ENCODE measurements around the gene CHD6. TPM values are rescaled to one million over a fixed set of nuclear protein-coding genes. Genes with fewer than 3 reads are reported as not detected.

Gene CHD6
- total and polyA plus RNA-seq, 2 of the 13 experiments (the other 11 are each of a cell fraction or from before 2014, with no cell fraction given): 14.4 to 52.0 TPM

- TF ChIP-seq THRA (CRISPR knock-in tag; IDR thresholded peaks at IDR 0.05; ENCODE audit: borderline replicate concordance) (peak; percentile 80), ATF7 (IDR thresholded peaks at IDR 0.05) (no peak), ATF7 (CRISPR knock-in tag; IDR thresholded peaks at IDR 0.05) (peak; percentile 48; the same call in 1 of the 2 replicates), ZNF616 (CRISPR knock-in tag; IDR thresholded peaks at IDR 0.05; ENCODE audit: low read depth) (no peak), ZNF414 (CRISPR knock-in tag; IDR thresholded peaks at IDR 0.05) (no peak; the same call in 1 of the 2 replicates), ZNF292 (CRISPR knock-in tag; IDR thresholded peaks at IDR 0.05; ENCODE audit: borderline replicate concordance, low read depth) (0 out of 2 replicates have a peak, but pooled peaks have one; percentile 26), KDM3A (CRISPR knock-in tag; IDR thresholded peaks at IDR 0.05; ENCODE audit: low read depth) (peak; percentile 79; the same call in 1 of the 2 replicates), PCBP1 (IDR thresholded peaks at IDR 0.05; ENCODE audit: borderline replicate concordance, low read depth, low read length) (no peak), RORA (CRISPR knock-in tag; IDR thresholded peaks at IDR 0.05) (no peak), ZNF768 (CRISPR knock-in tag; IDR thresholded peaks at IDR 0.05) (no peak), ZNF160 (CRISPR knock-in tag; IDR thresholded peaks at IDR 0.05) (no peak), ZNF678 (CRISPR knock-in tag; IDR thresholded peaks at IDR 0.05) (0 out of 2 replicates have a peak, but pooled peaks have one; percentile 81), ETV6 (CRISPR knock-in tag; conservative IDR thresholded peaks at IDR 0.05) (no peak), XBP1 (CRISPR knock-in tag; IDR thresholded peaks at IDR 0.05) (no peak), ZFYVE20 (CRISPR knock-in tag; IDR thresholded peaks at IDR 0.05; ENCODE audit: borderline replicate concordance, low read depth) (no peak), NR2F6 (IDR thresholded peaks at IDR 0.05) (0 out of 2 replicates have a peak, but pooled peaks have one; percentile 12), NR2F6 (CRISPR knock-in tag; IDR thresholded peaks at IDR 0.05) (peak; percentile 60; the same call in 1 of the 2 replicates), CCDC6 (CRISPR knock-in tag; IDR thresholded peaks at IDR 0.05) (peak; percentile 83), ZNF550 (CRISPR knock-in tag; IDR thresholded peaks at IDR 0.05; ENCODE audit: borderline replicate concordance) (no peak), ZNF251 (CRISPR knock-in tag; IDR thresholded peaks at IDR 0.05) (no peak), ZNF264 (CRISPR knock-in tag; IDR thresholded peaks at IDR 0.05) (0 out of 2 replicates have a peak, but pooled peaks have one; percentile 9), ZNF577 (CRISPR knock-in tag; IDR thresholded peaks at IDR 0.05; ENCODE audit: borderline replicate concordance, low read depth) (no peak; the same call in 1 of the 2 replicates), STAG1 (CRISPR knock-in tag; IDR thresholded peaks at IDR 0.05) (no peak), SAP130 (CRISPR knock-in tag; IDR thresholded peaks at IDR 0.05; ENCODE audit: low read depth) (peak; percentile 90), ZNF83 (CRISPR knock-in tag; IDR thresholded peaks at IDR 0.05; ENCODE audit: borderline replicate concordance) (no peak), ZNF713 (CRISPR knock-in tag; IDR thresholded peaks at IDR 0.05) (no peak), HNRNPUL1 (IDR thresholded peaks at IDR 0.05; ENCODE audit: low read depth, low read length) (no peak), KMT2A (CRISPR knock-in tag; IDR thresholded peaks at IDR 0.05) (peak; percentile 42; the same call in 1 of the 2 replicates), RFXAP (CRISPR knock-in tag; IDR thresholded peaks at IDR 0.05; ENCODE audit: borderline replicate concordance) (no peak)
- TF ChIP-seq, protein P1, sequence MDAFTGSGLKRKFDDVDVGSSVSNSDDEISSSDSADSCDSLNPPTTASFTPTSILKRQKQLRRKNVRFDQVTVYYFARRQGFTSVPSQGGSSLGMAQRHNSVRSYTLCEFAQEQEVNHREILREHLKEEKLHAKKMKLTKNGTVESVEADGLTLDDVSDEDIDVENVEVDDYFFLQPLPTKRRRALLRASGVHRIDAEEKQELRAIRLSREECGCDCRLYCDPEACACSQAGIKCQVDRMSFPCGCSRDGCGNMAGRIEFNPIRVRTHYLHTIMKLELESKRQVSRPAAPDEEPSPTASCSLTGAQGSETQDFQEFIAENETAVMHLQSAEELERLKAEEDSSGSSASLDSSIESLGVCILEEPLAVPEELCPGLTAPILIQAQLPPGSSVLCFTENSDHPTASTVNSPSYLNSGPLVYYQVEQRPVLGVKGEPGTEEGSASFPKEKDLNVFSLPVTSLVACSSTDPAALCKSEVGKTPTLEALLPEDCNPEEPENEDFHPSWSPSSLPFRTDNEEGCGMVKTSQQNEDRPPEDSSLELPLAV (CRISPR knock-in tag; conservative IDR thresholded peaks at IDR 0.05; ENCODE audit: low read depth): no peak
Observed at GRCh38 chr20:41497186-41497895, 120.8 kb downstream of the CHD6 start (continued).

Measured in HepG2 (cell line).